GM12872 (cell line): ENCODE measurements around the gene PAX5.

Source experiments
- TF ChIP-seq, protein P1 (sequence below): IDR thresholded peaks from 3 replicates; pipeline ENCODE4 v1.5.1; 2011; ENCODE audit warnings: low read depth, mild to moderate bottlenecking, low read length, moderate library complexity; ENCODE audit not compliant: insufficient read depth

The PAX5 gene

DNA sequence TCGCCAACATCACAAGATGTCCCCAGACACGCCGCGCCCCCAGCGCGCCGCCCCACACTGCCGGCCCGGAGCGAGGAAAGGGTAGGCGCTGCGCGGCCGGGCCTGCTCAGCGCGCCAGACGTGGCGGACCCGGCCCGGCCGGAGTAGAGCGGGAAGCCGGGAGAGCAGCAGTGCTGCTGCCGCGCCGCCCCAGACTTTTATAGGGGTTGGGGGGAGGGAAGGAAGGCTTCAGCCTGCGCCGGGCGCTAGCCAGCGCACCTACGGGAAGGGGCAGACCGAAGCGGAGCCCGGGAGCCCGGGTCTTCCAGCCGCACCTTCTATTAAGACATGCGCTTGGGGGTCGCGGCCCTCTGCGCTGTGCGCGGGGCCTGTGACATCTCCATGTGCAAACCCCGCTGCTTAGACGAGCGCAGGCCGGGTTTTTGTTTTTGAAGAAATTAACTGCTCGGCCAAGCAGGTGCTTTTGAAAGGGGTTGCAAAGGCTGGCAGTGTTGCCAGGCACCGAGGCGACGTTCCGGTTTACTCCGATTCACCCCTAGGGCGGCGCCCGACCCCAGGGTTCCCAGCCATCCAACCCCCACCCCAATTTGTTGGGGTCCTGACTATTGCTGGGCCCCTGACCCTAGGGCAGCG is 353 bp upstream of the PAX5 start:
- TF ChIP-seq, protein P1, sequence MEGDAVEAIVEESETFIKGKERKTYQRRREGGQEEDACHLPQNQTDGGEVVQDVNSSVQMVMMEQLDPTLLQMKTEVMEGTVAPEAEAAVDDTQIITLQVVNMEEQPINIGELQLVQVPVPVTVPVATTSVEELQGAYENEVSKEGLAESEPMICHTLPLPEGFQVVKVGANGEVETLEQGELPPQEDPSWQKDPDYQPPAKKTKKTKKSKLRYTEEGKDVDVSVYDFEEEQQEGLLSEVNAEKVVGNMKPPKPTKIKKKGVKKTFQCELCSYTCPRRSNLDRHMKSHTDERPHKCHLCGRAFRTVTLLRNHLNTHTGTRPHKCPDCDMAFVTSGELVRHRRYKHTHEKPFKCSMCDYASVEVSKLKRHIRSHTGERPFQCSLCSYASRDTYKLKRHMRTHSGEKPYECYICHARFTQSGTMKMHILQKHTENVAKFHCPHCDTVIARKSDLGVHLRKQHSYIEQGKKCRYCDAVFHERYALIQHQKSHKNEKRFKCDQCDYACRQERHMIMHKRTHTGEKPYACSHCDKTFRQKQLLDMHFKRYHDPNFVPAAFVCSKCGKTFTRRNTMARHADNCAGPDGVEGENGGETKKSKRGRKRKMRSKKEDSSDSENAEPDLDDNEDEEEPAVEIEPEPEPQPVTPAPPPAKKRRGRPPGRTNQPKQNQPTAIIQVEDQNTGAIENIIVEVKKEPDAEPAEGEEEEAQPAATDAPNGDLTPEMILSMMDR: peak; percentile 86

DNA sequence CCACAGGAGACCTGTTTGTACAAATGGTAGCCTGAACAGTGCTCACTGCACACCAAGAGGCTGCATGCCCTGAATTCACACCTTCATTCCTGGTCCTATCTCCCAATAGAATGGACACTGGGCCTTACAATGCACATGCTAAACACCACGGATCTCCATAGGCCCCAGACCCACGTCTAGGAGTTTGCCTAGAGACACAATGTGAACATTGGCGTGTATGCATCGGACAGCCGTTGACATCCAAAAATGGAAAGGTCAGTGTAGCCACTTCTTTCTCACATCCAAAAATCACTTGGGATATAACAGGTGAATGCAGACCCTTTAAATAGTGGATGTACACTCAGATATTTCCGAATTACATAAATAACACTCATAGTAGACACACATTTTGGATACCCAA is 927 bp downstream of the PAX5 start:
- TF ChIP-seq, protein P1: no peak

DNA sequence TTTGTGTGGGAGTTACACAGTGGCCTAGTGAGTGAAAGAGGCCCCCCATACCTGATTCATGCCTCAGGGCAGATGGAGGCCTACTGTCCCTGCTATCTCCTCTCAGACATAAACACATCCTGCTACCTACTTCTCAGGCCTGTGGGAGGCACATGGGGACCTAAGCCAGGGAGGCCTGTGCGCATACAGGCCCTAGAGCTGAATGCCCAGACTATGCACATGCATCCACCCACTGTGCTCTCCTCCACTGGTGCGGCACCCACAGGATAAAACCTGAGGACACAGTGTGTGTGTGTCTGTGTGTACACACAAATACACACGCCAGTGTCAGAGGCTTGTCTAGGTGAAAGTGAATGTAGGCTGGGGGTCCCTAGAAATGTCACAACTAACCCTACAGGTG is 1.4 kb downstream of the PAX5 start:
- TF ChIP-seq, protein P1: no peak

DNA sequence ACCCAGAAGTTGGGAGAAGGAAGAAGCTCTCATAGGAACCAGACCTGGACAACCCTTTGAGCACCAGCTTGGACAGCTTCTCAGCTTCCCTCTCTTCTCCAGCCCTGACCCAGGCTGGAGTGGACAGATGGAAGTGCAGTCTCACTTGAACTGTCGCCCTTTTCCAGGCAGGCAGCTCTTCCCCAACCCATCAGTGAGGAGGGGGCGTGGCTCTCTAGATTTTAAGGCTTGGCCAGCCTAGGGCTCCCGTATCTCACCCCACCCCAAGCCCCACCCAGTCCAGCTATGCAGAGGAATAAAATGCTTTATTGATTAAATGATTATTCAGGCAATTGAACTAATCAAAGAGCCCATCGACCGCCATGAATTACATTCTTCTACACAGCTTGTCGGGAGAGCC is 2.2 kb downstream of the PAX5 start:
- TF ChIP-seq, protein P1: no peak

DNA sequence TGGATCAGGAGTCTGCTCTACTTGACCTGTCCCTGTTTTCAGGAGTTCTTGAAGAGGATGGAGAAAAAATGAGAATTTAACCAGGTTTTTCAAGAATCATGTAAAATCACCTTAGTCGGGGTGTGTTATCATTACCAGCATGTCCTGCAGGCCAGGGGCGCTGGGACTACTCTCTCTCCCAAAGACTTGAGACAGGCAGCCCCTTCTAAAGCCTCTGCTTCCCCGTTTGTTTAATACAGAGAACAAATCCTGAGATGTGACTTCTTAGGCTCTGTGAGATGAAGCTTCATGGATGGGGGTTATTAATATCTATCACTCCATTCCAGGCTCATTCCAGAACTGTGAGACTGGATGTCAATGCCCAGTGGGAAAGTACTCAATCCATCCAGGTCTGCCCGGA is 3.0 kb downstream of the PAX5 start:
- TF ChIP-seq, protein P1: no peak

DNA sequence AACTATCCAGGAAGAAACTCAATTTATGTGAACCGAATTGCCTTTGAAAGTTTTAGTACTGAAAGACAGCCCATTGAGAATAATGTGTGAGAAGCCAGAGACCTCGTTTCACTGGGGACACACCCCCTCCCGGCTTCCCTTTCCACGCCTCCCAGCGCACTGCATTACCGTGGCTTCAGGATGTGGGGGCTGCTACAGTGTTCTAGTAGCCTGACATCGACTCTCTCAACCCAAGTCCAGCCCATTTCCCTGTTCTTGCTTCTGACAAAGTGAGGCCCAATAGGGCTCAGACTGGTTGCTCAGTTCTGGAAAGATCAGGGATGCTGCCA is 3.5 kb downstream of the PAX5 start:
- TF ChIP-seq, protein P1: no peak

DNA sequence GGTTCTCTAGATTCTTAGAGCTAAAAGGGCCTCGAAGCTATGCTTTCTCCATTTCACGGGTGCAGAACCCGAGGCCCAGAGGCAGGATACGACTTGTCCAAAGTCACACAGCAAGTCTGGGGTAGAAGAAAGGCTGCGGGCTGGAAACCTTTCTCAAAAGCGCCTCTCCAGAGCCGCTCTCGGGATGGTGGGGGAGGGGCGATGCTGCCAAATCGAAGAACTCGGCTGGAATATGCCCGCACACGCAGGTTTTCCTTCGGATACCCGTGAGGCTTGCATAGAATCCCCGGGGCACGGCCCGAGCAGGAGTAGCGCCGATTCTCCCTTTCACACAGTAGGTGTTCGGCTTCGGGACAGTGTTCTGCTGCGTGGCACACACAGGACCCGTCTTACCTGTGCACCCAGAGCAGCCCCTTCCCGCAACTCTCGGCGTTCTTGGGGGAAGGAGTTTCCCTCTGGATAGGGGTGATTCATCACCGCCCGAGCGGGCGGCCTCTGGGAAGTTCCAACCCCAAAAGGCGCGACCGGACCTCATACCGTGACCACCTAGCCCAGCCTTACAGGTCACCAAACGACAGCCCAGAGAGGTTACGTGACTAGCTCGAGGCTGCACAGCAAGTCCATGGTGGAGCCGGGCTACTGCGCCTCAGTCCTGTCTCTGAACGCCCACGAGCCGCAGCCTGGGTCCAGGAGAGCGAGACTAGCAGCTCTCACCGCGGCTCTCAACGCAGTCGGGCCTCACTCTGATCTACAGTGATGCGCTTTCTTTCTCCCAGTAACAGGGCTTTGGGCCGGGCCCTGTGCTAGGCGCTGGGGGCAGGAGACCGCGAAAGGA is 4.1 kb downstream of the PAX5 start:
- TF ChIP-seq, protein P1: no peak
